PC-9 (cell line): Measurements from ENCODE around the gene PHF20. TPM values are rescaled to one million over a fixed set of nuclear protein-coding genes. Genes with fewer than 3 reads are reported as not detected.

Experiments used
- BruUV-seq: library from RNA; stranded (reverse); fragments of 400-500 nt; replicated peaks from 2 replicates; lab custom pipeline; 2021; lab: Mats Ljungman, UMichigan
- CTCF ChIA-PET: fragments of 300-600 bp; sonication (Branson Sonifier 250); formaldehyde crosslinking; loops from one replicate; lab custom pipeline; 2022; ENCODE audit warnings: antibody characterized with exemption; lab: Charles Lee
- POLR2A ChIA-PET: fragments of 300-600 bp; sonication (Branson Sonifier 250); formaldehyde crosslinking; loops from one replicate; lab custom pipeline; 2022; ENCODE audit warnings: antibody characterized with exemption; ENCODE audit not compliant: unreplicated experiment; lab: Charles Lee
- DNase-seq, 2 experiments: peaks; one replicate each; pipeline versions ENCODE4 v3.0.0 to v3.0.0-alpha.2; 2015 to 2022; ENCODE audit warnings: mixed read lengths in 1 of 2
- H2AFZ ChIP-seq: fragments of 200-600 bp; sonication (generic); 2 replicates; pipeline ENCODE4 v1.8.1; 2017; ENCODE audit warnings: antibody characterized with exemption
- H3F3A ChIP-seq: fragments of 200-600 bp; sonication (generic); 2 replicates; pipeline ENCODE4 v1.8.1; 2017; ENCODE audit warnings: antibody characterized with exemption, mild to moderate bottlenecking, low read depth; ENCODE audit not compliant: insufficient read depth
- H3K27ac ChIP-seq: fragments of 200-600 bp; sonication (generic); 2 replicates; pipeline ENCODE4 v1.6.1; 2016; ENCODE audit warnings: mixed run types
- H3K27me3 ChIP-seq: fragments of 200-600 bp; sonication (generic); 2 replicates; pipeline ENCODE4 v1.6.1; 2016; ENCODE audit warnings: low read depth, mixed run types; ENCODE audit not compliant: insufficient read depth
- H3K36me3 ChIP-seq: fragments of 200-600 bp; sonication (generic); 2 replicates; pipeline ENCODE4 v1.6.1; 2016; ENCODE audit warnings: low read depth, mixed run types
- H3K4me1 ChIP-seq: fragments of 200-600 bp; sonication (generic); replicated peaks from 2 replicates; pipeline ENCODE4 v1.6.1; 2016; ENCODE audit warnings: mixed run types; ENCODE audit not compliant: insufficient read depth
- H3K4me2 ChIP-seq: fragments of 200-600 bp; sonication (generic); 2 replicates; pipeline ENCODE4 v1.6.1; 2017; ENCODE audit warnings: mixed run types
- H3K4me3 ChIP-seq: fragments of 200-600 bp; sonication (generic); 2 replicates; pipeline ENCODE4 v1.6.1; 2016; ENCODE audit warnings: mixed run types
- H3K79me2 ChIP-seq: fragments of 200-600 bp; sonication (generic); 2 replicates; pipeline ENCODE4 v1.6.1; 2017; ENCODE audit warnings: low read depth, mixed run types
- H3K9me2 ChIP-seq: fragments of 200-600 bp; sonication (generic); 2 replicates; pipeline ENCODE4 v1.8.1; 2017; ENCODE audit warnings: mild to moderate bottlenecking; ENCODE audit not compliant: insufficient read depth
- H3K9me3 ChIP-seq: fragments of 200-600 bp; sonication (generic); 2 replicates; pipeline ENCODE4 v1.8.1; 2016; ENCODE audit warnings: low read depth; ENCODE audit not compliant: insufficient read depth
- H4K20me1 ChIP-seq: fragments of 200-600 bp; sonication (generic); 2 replicates; pipeline ENCODE4 v1.8.1; 2017; ENCODE audit not compliant: insufficient read depth
- EZH2 ChIP-seq: fragments of 200-600 bp; sonication (generic); IDR thresholded peaks from 2 replicates; pipeline ENCODE4 v1.8.0; 2017; ENCODE audit warnings: antibody characterized with exemption, low read depth
- intact Hi-C: fragments of 100-400 bp; cut with micrococcal nuclease; formaldehyde crosslinking; loops from one replicate; pipeline ENCODE4 v1.10.0; 2022; ENCODE audit not compliant: unreplicated experiment
- total RNA-seq: library from RNA; stranded (reverse); gene quantifications from 2 replicates; pipeline ENCODE4 v1.2.3, GENCODE V29; 2021
- TF ChIP-seq, protein P1 (sequence below): fragments of 200-600 bp; sonication (generic); conservative IDR thresholded peaks from 2 replicates; pipeline ENCODE4 v1.6.1; 2017; ENCODE audit warnings: mixed run types, antibody characterized with exemption, mild to moderate bottlenecking, moderate library complexity

PHF20 gene
- total RNA-seq, 1 experiment from 2014 or later, result 59.8 TPM

DNA sequence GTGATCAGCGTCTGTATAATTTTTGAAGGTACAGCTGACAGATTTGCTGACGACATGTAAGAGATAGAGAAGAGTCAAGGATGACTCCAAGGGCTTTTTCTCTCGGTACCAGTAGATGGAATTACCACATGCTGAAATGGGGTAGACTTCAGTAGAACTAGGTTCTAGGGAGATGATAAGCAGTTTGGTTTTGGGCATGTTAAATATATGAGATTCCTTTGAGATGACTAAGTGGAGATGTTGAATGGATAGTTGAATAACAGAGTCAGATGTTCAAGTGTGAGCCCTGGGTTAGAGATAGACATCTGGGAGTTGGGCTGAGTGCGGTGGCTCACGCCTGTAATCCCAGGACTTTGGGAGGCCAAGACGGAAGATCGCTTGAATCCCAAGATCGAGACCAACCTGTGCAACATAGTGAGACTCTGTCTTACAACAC lies 50.0 kb downstream of the PHF20 start:
- TF ChIP-seq, protein P1, sequence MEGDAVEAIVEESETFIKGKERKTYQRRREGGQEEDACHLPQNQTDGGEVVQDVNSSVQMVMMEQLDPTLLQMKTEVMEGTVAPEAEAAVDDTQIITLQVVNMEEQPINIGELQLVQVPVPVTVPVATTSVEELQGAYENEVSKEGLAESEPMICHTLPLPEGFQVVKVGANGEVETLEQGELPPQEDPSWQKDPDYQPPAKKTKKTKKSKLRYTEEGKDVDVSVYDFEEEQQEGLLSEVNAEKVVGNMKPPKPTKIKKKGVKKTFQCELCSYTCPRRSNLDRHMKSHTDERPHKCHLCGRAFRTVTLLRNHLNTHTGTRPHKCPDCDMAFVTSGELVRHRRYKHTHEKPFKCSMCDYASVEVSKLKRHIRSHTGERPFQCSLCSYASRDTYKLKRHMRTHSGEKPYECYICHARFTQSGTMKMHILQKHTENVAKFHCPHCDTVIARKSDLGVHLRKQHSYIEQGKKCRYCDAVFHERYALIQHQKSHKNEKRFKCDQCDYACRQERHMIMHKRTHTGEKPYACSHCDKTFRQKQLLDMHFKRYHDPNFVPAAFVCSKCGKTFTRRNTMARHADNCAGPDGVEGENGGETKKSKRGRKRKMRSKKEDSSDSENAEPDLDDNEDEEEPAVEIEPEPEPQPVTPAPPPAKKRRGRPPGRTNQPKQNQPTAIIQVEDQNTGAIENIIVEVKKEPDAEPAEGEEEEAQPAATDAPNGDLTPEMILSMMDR, result no peak
- TF ChIP-seq EZH2, result no peak
- peak; percentile 32 to 43 for DNase-seq
- intact Hi-C loops, result no loop called here
- Histone ChIP-seq H3K79me2 (no peaks in the 10 kb centered on the region), H3K4me2 (0 out of 2 replicates have a peak overlapping the region, but pooled peaks have one; percentile 27), H3K4me1 (peaks cover 13% of the 10 kb centered on the region), H4K20me1 (no peaks in the 10 kb centered on the region), H3K27me3 (no peaks in the 10 kb centered on the region), H3K9me3 (no peaks in the 10 kb centered on the region), H3K9me2 (no peaks in the 10 kb centered on the region), H3K27ac (no peak overlapping the region), H3K4me3 (no peak overlapping the region), H3K36me3 (0 out of 2 replicates have a peak, but pooled peaks cover 3% of the 10 kb centered on the region), H2AFZ (no peak overlapping the region), H3F3A (peaks cover 20% of the 10 kb centered on the region; the same call in 1 of the 2 replicates)
- ChIA-PET CTCF (no interaction called here), POLR2A (no interaction called here)
- BruUV-seq, result no TSS peak

DNA sequence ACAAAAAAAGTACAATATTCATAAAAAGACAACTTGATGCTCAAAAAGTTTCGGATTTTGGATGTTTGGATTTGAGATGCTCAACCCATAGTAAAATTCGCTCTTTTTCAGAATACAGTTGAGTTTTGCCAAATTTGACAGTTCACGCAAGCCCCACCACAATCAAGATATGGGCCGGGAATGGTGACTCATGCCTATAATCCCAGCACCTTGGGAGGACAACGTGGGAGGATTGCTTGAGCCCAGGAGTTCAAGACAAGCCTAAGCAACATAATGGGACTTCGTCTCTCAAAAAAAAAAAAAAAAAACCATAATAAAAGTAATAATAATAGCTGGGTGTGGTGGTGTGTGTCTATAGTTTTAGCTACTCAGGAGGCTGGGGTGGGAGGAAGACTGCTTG lies 51.3 kb downstream of the PHF20 start:
- intact Hi-C loops, result no loop called here
- no TSS peak for BruUV-seq
- Histone ChIP-seq H2AFZ (no peak overlapping the region), H3K27ac (no peak overlapping the region), H3F3A (peaks cover 20% of the 10 kb centered on the region; the same call in 1 of the 2 replicates), H3K27me3 (no peaks in the 10 kb centered on the region), H3K9me2 (no peaks in the 10 kb centered on the region), H3K4me1 (peaks cover 13% of the 10 kb centered on the region), H3K79me2 (no peaks in the 10 kb centered on the region), H4K20me1 (no peaks in the 10 kb centered on the region), H3K4me3 (no peak overlapping the region), H3K36me3 (0 out of 2 replicates have a peak, but pooled peaks cover 3% of the 10 kb centered on the region), H3K9me3 (no peaks in the 10 kb centered on the region), H3K4me2 (no peak overlapping the region)
- ChIA-PET CTCF (no interaction called here), POLR2A (interaction anchor here (0.6 kb wide), 1 partner anchor 22 kb away, joined by 3 read pairs; no protein-coding TSS in a partner anchor)
- DNase-seq, result no peak
- no peak for TF ChIP-seq EZH2
- TF ChIP-seq, protein P1, result no peak

GRCh38 chr20:35823937-35824336 lies 52.1 kb downstream of the PHF20 start:
- Histone ChIP-seq H3K36me3 (0 out of 2 replicates have a peak, but pooled peaks cover 3% of the 10 kb centered on the region), H3K27ac (no peak overlapping the region), H3K79me2 (no peaks in the 10 kb centered on the region), H3F3A (peaks cover 20% of the 10 kb centered on the region; the same call in 1 of the 2 replicates), H3K9me2 (no peaks in the 10 kb centered on the region), H3K4me3 (no peak overlapping the region), H4K20me1 (no peaks in the 10 kb centered on the region), H3K27me3 (no peaks in the 10 kb centered on the region), H3K4me2 (no peak overlapping the region), H3K9me3 (no peaks in the 10 kb centered on the region), H3K4me1 (peaks cover 13% of the 10 kb centered on the region), H2AFZ (no peak overlapping the region)
- no TSS peak for BruUV-seq
- POLR2A ChIA-PET, result interaction anchor here (0.6 kb wide), 2 partner anchors 21 to 52 kb away, joined by 3 to 4 read pairs; partner anchors contain the start of gene PHF20
- intact Hi-C loops, result no loop called here
- no peak for DNase-seq
- CTCF ChIA-PET, result no interaction called here
- TF ChIP-seq EZH2, result no peak
- TF ChIP-seq, protein P1, result no peak
